Stomach (tissue), 9 donors: ENCODE results near the gene YIPF4. TPM values are rescaled to one million over a fixed set of nuclear protein-coding genes. Genes with fewer than 3 reads are reported as not detected.

ENCODE experiments used
- DNase-seq, 2 donors: peaks; one replicate each; pipeline versions ENCODE4 v3.0.0 to v3.0.0-alpha.2; 2013 to 2019
- H3K27ac ChIP-seq, 5 donors: fragments of 200-600 bp in 4 of 5; sonication (generic) in 4 of 5; one replicate each; pipeline ENCODE4 v1.5.1; 2013 to 2019; ENCODE audit warnings: mild to moderate bottlenecking in 1 of 5, moderate library complexity in 1 of 5
- H3K27me3 ChIP-seq, 3 donors: fragments of 200-600 bp; sonication (generic); one replicate each; pipeline ENCODE4 v1.5.1; 2017 to 2019; ENCODE audit warnings: mixed run types in 1 of 3
- H3K36me3 ChIP-seq, 4 donors: fragments of 200-600 bp; sonication (generic); 1 replicate in 3 of 4; 2 replicates in 1 of 4; pipeline ENCODE4 v1.5.1; 2016 to 2019
- H3K4me1 ChIP-seq, 4 donors: fragments of 200-600 bp; sonication (generic); one replicate each; pipeline ENCODE4 v1.5.1; 2016 to 2019
- H3K4me3 ChIP-seq, 4 donors: fragments of 200-600 bp; sonication (generic) in 3 of 4; one replicate each; pipeline ENCODE4 v1.5.1; 2016 to 2019; ENCODE audit warnings: mild to moderate bottlenecking in 1 of 4
- H3K9me3 ChIP-seq, 4 donors: fragments of 200-600 bp; sonication (generic); one replicate each; pipeline ENCODE4 v1.5.1; 2016 to 2019
- CTCF ChIP-seq, 7 experiments: fragments of 450-650 bp in 4 of 7; fragments of 200-600 bp in 3 of 7; sonication (generic) in 3 of 7; IDR thresholded peaks; one replicate each; pipeline ENCODE4 v1.5.1; 2016 to 2019; ENCODE audit warnings: antibody characterized with exemption in 7 of 7, control low read depth in 2 of 7, mild to moderate bottlenecking in 1 of 7
- EP300 ChIP-seq: sonication (generic); formaldehyde crosslinking; IDR thresholded peaks from one replicate; pipeline ENCODE4 v1.6.1; 2017; ENCODE audit warnings: antibody characterized with exemption
- POLR2A ChIP-seq, 4 donors: fragments of 450-650 bp; IDR thresholded peaks; one replicate each; pipeline ENCODE4 v1.6.1; 2016; ENCODE audit warnings: antibody characterized with exemption in 4 of 4, control low read depth in 2 of 4, mild to moderate bottlenecking in 1 of 4, moderate library complexity in 1 of 4
- POLR2AphosphoS5 ChIP-seq, 3 donors: sonication (generic); formaldehyde crosslinking; IDR thresholded peaks; one replicate each; pipeline ENCODE4 v1.6.1; 2016; ENCODE audit warnings: antibody characterized with exemption in 3 of 3
- WGBS, 5 donors: extraction: QIAGEN DNeasy Blood & Tissue Kit in 3 of 5; methylation state at CpG; one replicate each; pipeline versions ENCODE4 v1.1.5 to v1.1.7; 2013 to 2018; 5-methylcytosine and 5-hydroxymethylcytosine counted together
- intact Hi-C: fragments of 100-400 bp; cut with DNase I; formaldehyde crosslinking; loops from one replicate; pipeline ENCODE4 v1.15.1; 2023; ENCODE audit warnings: low total_unique reads
- polyA plus RNA-seq, 3 donors: library from polyadenylated mRNA; stranded (reverse); fragments of 200-250 nt; gene quantifications; one replicate each; pipeline ENCODE4 v1.2.3, GENCODE V29; 2013
- total RNA-seq, 5 donors: library from RNA; depleted of rRNA; stranded (reverse); fragments of >200 nt; gene quantifications; one replicate each; pipeline versions ENCODE4 v1.1.0 to v1.2.3, GENCODE V29; 2014 to 2016
- donor health status: healthy with polysubstance abuse.
- donor health status: Bipolar disorder and iron deficiency.
- donor health status: healthy.

Gene YIPF4
- total and polyA plus RNA-seq, 8 donors: 5.3 to 68.3 (median 10.2) TPM

GRCh38 chr2:32258242-32258641 is 19.5 kb upstream of the YIPF4 start:
- no peaks in the 10 kb centered on the region for H3K9me3 ChIP-seq
- no peaks in the 10 kb centered on the region for H3K4me1 ChIP-seq
- 79 to 84% (median 80%) methylated on average over 13 of the region's 13 CpGs for WGBS, 5 donors
- no peak overlapping the region for H3K27ac ChIP-seq
- no peaks in the 10 kb centered on the region for H3K27me3 ChIP-seq
- peaks cover 0 to 3% (median 0%) of the 10 kb centered on the region in 4 donors for H3K36me3 ChIP-seq
- H3K4me3 ChIP-seq: no peak overlapping the region
- intact Hi-C loops: no loop called here
- no peak for DNase-seq
- TF ChIP-seq EP300: no peak
- TF ChIP-seq POLR2A (IDR thresholded peaks at IDR 0.05): no peak
- TF ChIP-seq POLR2AphosphoS5 (IDR thresholded peaks at IDR 0.05): no peak
- TF ChIP-seq CTCF (IDR thresholded peaks at IDR 0.05): no peak

GRCh38 chr2:32260376-32260775 is 17.3 kb upstream of the YIPF4 start:
- Histone ChIP-seq H3K4me3 (no peak overlapping the region), H3K27me3 (no peaks in the 10 kb centered on the region), H3K4me1 (no peaks in the 10 kb centered on the region), H3K9me3 (no peaks in the 10 kb centered on the region), H3K27ac (no peak overlapping the region), H3K36me3 (no peaks in the 10 kb centered on the region)
- no peak for TF ChIP-seq POLR2AphosphoS5 (IDR thresholded peaks at IDR 0.05)
- no peak for TF ChIP-seq CTCF (IDR thresholded peaks at IDR 0.05)
- no peak for TF ChIP-seq POLR2A (IDR thresholded peaks at IDR 0.05)
- TF ChIP-seq EP300: no peak
- WGBS, 5 donors: 63 to 84% (median 68%) methylated on average over 2 of the region's 2 CpGs
- intact Hi-C loops: no loop called here
- DNase-seq: no peak

- H3K9me3 ChIP-seq: no peaks in the 10 kb centered on the region
- no peak overlapping the region for H3K4me3 ChIP-seq
- intact Hi-C loops: no loop called here
- H3K36me3 ChIP-seq: no peaks in the 10 kb centered on the region
- H3K27ac ChIP-seq: peak overlapping the region in 2 of 5 donors; percentile 42 to 71
- no peaks in the 10 kb centered on the region for H3K27me3 ChIP-seq
- WGBS, 5 donors: 81 to 93% (median 85%) methylated on average over 3 of the region's 3 CpGs
- DNase-seq: peak in 1 of 2 donors; percentile 7
- no peaks in the 10 kb centered on the region for H3K4me1 ChIP-seq
- TF ChIP-seq POLR2A (IDR thresholded peaks at IDR 0.05) (no peak), EP300 (no peak), CTCF (IDR thresholded peaks at IDR 0.05) (no peak), POLR2AphosphoS5 (IDR thresholded peaks at IDR 0.05) (no peak)
These were observed 15.6 kb upstream of the YIPF4 start for GRCh38 chr2:32262105-32262504.

- 67 to 77% (median 72%) methylated on average over 7 of the region's 7 CpGs for WGBS, 5 donors
- H3K36me3 ChIP-seq: no peaks in the 10 kb centered on the region
- intact Hi-C loops: no loop called here
- TF ChIP-seq POLR2AphosphoS5 (IDR thresholded peaks at IDR 0.05) (peak in 1 of 3 donors; percentile 4), CTCF (IDR thresholded peaks at IDR 0.05) (no peak)
- no peaks in the 10 kb centered on the region for H3K4me1 ChIP-seq
- DNase-seq: no peak
- no peaks in the 10 kb centered on the region for H3K9me3 ChIP-seq
- peak within 1 kb of the TSS in 2 of 4 donors; percentile 15 to 23 for H3K4me3 ChIP-seq
- H3K27me3 ChIP-seq: no peaks in the 10 kb centered on the region
- H3K27ac ChIP-seq: peak within 1 kb of the TSS in 3 of 5 donors; percentile 44 to 76 (median 71)
These were observed 13.1 kb upstream of the YIPF4 start, which contains the start of gene NLRC4 for GRCh38 chr2:32264422-32265105. Gene NLRC4, minus strand, starts transcription at chr2:32264886. Its CDS starts 8,111 bp downstream, at chr2:32256775.
